ENCODE data around the gene IPCEF1. TPM values are rescaled to one million over a fixed set of nuclear protein-coding genes. Genes with fewer than 3 reads are reported as not detected.

The IPCEF1 gene
- polyA plus RNA-seq, 3 donors: 14.7 to 29.7 (median 16.5) TPM

DNA sequence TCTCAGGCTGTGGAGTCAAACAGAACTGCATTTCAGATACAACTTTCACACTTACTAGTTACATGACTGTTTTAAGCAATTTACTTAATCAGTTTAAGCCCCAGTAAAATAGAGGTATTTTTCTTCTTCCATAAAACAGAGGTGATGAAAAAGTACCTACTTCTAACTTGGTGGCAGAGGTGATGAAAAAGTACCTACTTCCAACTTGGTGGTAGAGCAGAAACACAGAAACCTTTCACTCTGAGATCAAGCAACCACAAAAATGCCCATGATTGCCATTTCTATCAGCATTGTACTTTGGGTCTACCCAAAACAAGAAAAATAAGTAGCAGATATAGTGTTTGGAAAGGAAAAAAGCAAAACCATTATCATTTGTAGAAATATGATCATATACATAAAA lies 168.9 kb downstream of the IPCEF1 start:
- H3K4me1 Mint-ChIP-seq: no peaks in the 10 kb centered on the region

DNA sequence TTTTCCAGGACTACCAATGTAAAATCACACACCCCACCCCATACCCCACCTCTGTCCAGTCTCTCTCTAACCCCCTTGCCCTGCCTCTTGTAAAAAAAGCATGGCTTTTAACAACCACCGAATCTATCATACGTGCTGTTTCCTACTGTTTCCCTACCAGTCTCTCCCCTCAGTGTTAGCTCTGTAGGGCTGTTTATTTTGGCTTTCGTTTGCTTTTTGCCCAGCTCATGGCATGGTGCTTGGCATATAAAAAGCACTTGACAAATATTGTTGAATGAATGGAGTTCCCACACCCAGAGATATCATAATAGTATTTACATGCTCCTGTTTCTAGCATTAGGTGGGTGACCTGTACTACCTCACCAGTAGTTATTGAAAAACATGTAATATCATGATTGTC lies 169.4 kb downstream of the IPCEF1 start:
- peaks cover 51 to 89% of the 10 kb centered on the region in 2 donors for H3K36me3 ChIP-seq (replicated peaks in 1 of 2; ENCODE audit: control insufficient read depth in 1 of 2, insufficient read depth in 2 of 2, low read length in 2 of 2)
- no peak for DNase-seq
- intact Hi-C loops (cut with micrococcal nuclease): no loop called here
- H4K20me1 ChIP-seq (ENCODE audit: insufficient read depth, low read length): peaks cover 60% of the 10 kb centered on the region
- H3K9me3 Mint-ChIP-seq: peaks cover 0 to 2% (median 0%) of the 10 kb centered on the region in 7 donors
- no peak overlapping the region for H2AFZ ChIP-seq (ENCODE audit: insufficient read depth, low read depth, low read length, poor library complexity, severe bottlenecking)
- TF ChIP-seq, protein P1, sequence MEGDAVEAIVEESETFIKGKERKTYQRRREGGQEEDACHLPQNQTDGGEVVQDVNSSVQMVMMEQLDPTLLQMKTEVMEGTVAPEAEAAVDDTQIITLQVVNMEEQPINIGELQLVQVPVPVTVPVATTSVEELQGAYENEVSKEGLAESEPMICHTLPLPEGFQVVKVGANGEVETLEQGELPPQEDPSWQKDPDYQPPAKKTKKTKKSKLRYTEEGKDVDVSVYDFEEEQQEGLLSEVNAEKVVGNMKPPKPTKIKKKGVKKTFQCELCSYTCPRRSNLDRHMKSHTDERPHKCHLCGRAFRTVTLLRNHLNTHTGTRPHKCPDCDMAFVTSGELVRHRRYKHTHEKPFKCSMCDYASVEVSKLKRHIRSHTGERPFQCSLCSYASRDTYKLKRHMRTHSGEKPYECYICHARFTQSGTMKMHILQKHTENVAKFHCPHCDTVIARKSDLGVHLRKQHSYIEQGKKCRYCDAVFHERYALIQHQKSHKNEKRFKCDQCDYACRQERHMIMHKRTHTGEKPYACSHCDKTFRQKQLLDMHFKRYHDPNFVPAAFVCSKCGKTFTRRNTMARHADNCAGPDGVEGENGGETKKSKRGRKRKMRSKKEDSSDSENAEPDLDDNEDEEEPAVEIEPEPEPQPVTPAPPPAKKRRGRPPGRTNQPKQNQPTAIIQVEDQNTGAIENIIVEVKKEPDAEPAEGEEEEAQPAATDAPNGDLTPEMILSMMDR (IDR thresholded peaks at IDR 0.05): no peak
- H3K9ac ChIP-seq (ENCODE audit: insufficient read depth, low read length, poor library complexity, severe bottlenecking): no peak overlapping the region
- H3K79me2 ChIP-seq (ENCODE audit: insufficient read depth, low read length): peaks cover 25% of the 10 kb centered on the region
- H3K27me3 ChIP-seq (ENCODE audit: control insufficient read depth in 2 of 2, insufficient read depth in 2 of 2, low read length in 2 of 2): no peaks in the 10 kb centered on the region
- no peak overlapping the region for H3K4me3 Mint-ChIP-seq
- H3K27me3 Mint-ChIP-seq (ENCODE audit: low read depth in 3 of 3): peaks cover 0 to 1% (median 0%) of the 10 kb centered on the region in 3 donors
- peak overlapping the region in 2 of 7 donors; percentile 55 to 63 for H3K27ac Mint-ChIP-seq
- H3K4me2 ChIP-seq (replicated peaks; ENCODE audit: extremely low read depth, low read length, poor library complexity, severe bottlenecking): no peak overlapping the region
- H3K4me1 Mint-ChIP-seq: no peaks in the 10 kb centered on the region
- H3K36me3 Mint-ChIP-seq: peaks cover 66 to 73% of the 10 kb centered on the region in 2 donors
- H3K27ac ChIP-seq (ENCODE audit: low read depth in 1 of 2, low read length in 2 of 2): no peak overlapping the region
- no CpG with 5 or more reads among the region's 3 CpGs for WGBS (ENCODE audit: insufficient coverage)
- H3K4me1 ChIP-seq (ENCODE audit: control insufficient read depth in 1 of 2, insufficient read depth in 2 of 2, low read length in 2 of 2): no peaks in the 10 kb centered on the region
- H3K9me3 ChIP-seq (replicated peaks in 1 of 2; ENCODE audit: control insufficient read depth in 1 of 2, insufficient read depth in 1 of 2, low read length in 2 of 2): no peaks in the 10 kb centered on the region
- no peak overlapping the region for H3K4me3 ChIP-seq (replicated peaks in 1 of 3; ENCODE audit: low read depth in 2 of 3, low read length in 3 of 3)

More for the DNA sequence above, 168.9 kb downstream of the IPCEF1 start:
- Mint-ChIP-seq H3K27ac (no peak overlapping the region), H3K9me3 (peaks cover 0 to 2% (median 0%) of the 10 kb centered on the region in 7 donors), H3K36me3 (peaks cover 68 to 73% of the 10 kb centered on the region in 2 donors), H3K4me3 (no peak overlapping the region), H3K27me3 (ENCODE audit: low read depth in 3 of 3) (peaks cover 0 to 1% (median 0%) of the 10 kb centered on the region in 3 donors)
- intact Hi-C loops (cut with micrococcal nuclease): no loop called here
- Histone ChIP-seq H3K9ac (ENCODE audit: insufficient read depth, low read length, poor library complexity, severe bottlenecking) (no peak overlapping the region), H3K27ac (ENCODE audit: low read depth in 1 of 2, low read length in 2 of 2) (no peak overlapping the region), H3K36me3 (replicated peaks in 1 of 2; ENCODE audit: control insufficient read depth in 1 of 2, insufficient read depth in 2 of 2, low read length in 2 of 2) (peaks cover 48 to 89% of the 10 kb centered on the region in 2 donors), H2AFZ (ENCODE audit: insufficient read depth, low read depth, low read length, poor library complexity, severe bottlenecking) (no peak overlapping the region), H3K4me3 (replicated peaks in 1 of 3; ENCODE audit: low read depth in 2 of 3, low read length in 3 of 3) (no peak overlapping the region), H3K27me3 (ENCODE audit: control insufficient read depth in 2 of 2, insufficient read depth in 2 of 2, low read length in 2 of 2) (no peaks in the 10 kb centered on the region), H3K4me1 (ENCODE audit: control insufficient read depth in 1 of 2, insufficient read depth in 2 of 2, low read length in 2 of 2) (no peaks in the 10 kb centered on the region), H3K4me2 (replicated peaks; ENCODE audit: extremely low read depth, low read length, poor library complexity, severe bottlenecking) (no peak overlapping the region), H3K9me3 (replicated peaks in 1 of 2; ENCODE audit: control insufficient read depth in 1 of 2, insufficient read depth in 1 of 2, low read length in 2 of 2) (no peaks in the 10 kb centered on the region), H3K79me2 (ENCODE audit: insufficient read depth, low read length) (peaks cover 26% of the 10 kb centered on the region), H4K20me1 (ENCODE audit: insufficient read depth, low read length) (peaks cover 65% of the 10 kb centered on the region)
- TF ChIP-seq, protein P1 (IDR thresholded peaks at IDR 0.05): no peak
- no peak for DNase-seq

Measured in CD14-positive monocyte (primary cell).